ENCODE data around the gene SPART.

DNA sequence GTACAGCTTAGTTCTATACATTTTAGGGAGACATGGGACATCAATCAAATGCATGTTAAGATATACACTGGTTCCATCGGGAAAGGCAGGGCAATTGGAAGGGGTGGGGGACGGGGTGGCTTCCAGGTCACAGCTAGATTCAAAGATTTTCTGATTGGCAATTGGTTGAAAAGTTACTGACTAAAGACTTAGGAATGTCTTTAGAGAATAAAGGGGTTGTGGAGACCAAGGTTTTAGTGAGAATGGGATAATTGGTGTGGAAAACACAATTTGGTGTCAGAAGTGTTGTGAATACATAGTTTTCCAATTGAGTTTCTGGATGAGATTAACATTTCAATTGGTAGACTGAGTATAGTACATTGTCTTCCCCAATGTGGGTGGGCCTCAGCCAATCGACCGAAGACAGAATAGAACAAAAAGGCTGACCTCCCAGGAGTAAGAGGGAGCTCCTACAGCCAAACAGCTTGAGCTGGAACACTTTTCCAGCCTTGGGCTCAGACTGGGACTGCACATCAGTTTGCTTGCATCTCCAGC is 47.6 kb downstream of the SPART start:
- TF ChIP-seq CEBPB (IDR thresholded peaks at IDR 0.05; ENCODE audit: low read depth) (no peak), CTCF (IDR thresholded peaks at IDR 0.05 in 2 of 3, conservative IDR thresholded peaks at IDR 0.05 in 1 of 3; ENCODE audit: borderline replicate concordance in 1 of 3, insufficient read depth in 1 of 3, low read depth in 2 of 3, low read length in 2 of 3) (no peak), EZH2phosphoT487 (IDR thresholded peaks at IDR 0.05; ENCODE audit: borderline replicate concordance) (no peak), POLR2AphosphoS5 (IDR thresholded peaks at IDR 0.05; ENCODE audit: low read depth, low read length) (no peak), EZH2 (IDR thresholded peaks at IDR 0.05) (no peak), SRF (IDR thresholded peaks at IDR 0.05; ENCODE audit: low read depth) (no peak), JUND (IDR thresholded peaks at IDR 0.05) (no peak), YY1 (IDR thresholded peaks at IDR 0.05; ENCODE audit: extremely low read depth, insufficient replicate concordance, low read depth, low read length) (no peak), RAD21 (IDR thresholded peaks at IDR 0.05; ENCODE audit: low read depth) (no peak), TCF7L2 (IDR thresholded peaks at IDR 0.05; ENCODE audit: borderline replicate concordance, extremely low read depth, insufficient read depth, insufficient read length) (no peak), POLR2A (IDR thresholded peaks at IDR 0.05; ENCODE audit: borderline replicate concordance, extremely low read depth, insufficient read depth, insufficient read length) (no peak), SIN3A (IDR thresholded peaks at IDR 0.05; ENCODE audit: low read depth) (no peak)
- TF ChIP-seq, protein P1, sequence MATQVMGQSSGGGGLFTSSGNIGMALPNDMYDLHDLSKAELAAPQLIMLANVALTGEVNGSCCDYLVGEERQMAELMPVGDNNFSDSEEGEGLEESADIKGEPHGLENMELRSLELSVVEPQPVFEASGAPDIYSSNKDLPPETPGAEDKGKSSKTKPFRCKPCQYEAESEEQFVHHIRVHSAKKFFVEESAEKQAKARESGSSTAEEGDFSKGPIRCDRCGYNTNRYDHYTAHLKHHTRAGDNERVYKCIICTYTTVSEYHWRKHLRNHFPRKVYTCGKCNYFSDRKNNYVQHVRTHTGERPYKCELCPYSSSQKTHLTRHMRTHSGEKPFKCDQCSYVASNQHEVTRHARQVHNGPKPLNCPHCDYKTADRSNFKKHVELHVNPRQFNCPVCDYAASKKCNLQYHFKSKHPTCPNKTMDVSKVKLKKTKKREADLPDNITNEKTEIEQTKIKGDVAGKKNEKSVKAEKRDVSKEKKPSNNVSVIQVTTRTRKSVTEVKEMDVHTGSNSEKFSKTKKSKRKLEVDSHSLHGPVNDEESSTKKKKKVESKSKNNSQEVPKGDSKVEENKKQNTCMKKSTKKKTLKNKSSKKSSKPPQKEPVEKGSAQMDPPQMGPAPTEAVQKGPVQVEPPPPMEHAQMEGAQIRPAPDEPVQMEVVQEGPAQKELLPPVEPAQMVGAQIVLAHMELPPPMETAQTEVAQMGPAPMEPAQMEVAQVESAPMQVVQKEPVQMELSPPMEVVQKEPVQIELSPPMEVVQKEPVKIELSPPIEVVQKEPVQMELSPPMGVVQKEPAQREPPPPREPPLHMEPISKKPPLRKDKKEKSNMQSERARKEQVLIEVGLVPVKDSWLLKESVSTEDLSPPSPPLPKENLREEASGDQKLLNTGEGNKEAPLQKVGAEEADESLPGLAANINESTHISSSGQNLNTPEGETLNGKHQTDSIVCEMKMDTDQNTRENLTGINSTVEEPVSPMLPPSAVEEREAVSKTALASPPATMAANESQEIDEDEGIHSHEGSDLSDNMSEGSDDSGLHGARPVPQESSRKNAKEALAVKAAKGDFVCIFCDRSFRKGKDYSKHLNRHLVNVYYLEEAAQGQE (IDR thresholded peaks at IDR 0.05; ENCODE audit: low read depth), result no peak
- TF ChIP-seq, protein P2, sequence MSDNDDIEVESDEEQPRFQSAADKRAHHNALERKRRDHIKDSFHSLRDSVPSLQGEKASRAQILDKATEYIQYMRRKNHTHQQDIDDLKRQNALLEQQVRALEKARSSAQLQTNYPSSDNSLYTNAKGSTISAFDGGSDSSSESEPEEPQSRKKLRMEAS (IDR thresholded peaks at IDR 0.05), result no peak
